Measurements from ENCODE around the gene BARHL1.

Gene BARHL1

DNA sequence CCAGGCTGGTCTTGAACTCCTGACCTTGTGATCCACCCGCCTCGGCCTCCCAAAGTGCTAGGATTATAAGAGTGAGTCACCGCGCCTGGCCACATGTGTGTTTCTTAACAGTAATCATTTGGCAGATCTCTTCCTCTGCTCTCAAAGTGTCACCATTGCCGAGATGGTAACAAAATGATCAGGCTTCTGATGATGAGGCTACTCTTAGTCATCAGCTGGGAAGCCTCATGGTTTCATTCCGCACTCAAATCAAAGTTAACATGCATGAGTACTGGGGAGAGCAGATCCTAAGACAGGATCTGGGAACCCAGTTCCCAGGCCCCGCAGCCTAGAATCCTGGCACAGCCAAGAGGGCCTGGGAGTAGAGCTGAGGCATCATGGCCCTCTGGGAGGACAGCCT is 27.4 kb downstream of the BARHL1 start:
- Histone ChIP-seq H4K20me1 (ENCODE audit: insufficient read depth) (no peaks in the 10 kb centered on the region), H3K79me2 (ENCODE audit: insufficient read depth, low read depth) (no peaks in the 10 kb centered on the region), H3K36me3 (ENCODE audit: insufficient read depth) (peaks cover 4% of the 10 kb centered on the region; the same call in 1 of the 2 replicates), H2AFZ (ENCODE audit: low read depth) (no peak overlapping the region), H3K4me1 (ENCODE audit: low read depth, poor library complexity, severe bottlenecking) (peaks cover 61% of the 10 kb centered on the region), H3K4me3 (IDR thresholded peaks at IDR 0.05; ENCODE audit: insufficient read depth, low read depth, low read length) (no peak overlapping the region), H3K27ac (no peak overlapping the region), H3K4me2 (no peak overlapping the region), H3K27me3 (ENCODE audit: insufficient read depth, low read depth) (no peaks in the 10 kb centered on the region), H3K9ac (no peak overlapping the region)
- TF ChIP-seq, protein P1, sequence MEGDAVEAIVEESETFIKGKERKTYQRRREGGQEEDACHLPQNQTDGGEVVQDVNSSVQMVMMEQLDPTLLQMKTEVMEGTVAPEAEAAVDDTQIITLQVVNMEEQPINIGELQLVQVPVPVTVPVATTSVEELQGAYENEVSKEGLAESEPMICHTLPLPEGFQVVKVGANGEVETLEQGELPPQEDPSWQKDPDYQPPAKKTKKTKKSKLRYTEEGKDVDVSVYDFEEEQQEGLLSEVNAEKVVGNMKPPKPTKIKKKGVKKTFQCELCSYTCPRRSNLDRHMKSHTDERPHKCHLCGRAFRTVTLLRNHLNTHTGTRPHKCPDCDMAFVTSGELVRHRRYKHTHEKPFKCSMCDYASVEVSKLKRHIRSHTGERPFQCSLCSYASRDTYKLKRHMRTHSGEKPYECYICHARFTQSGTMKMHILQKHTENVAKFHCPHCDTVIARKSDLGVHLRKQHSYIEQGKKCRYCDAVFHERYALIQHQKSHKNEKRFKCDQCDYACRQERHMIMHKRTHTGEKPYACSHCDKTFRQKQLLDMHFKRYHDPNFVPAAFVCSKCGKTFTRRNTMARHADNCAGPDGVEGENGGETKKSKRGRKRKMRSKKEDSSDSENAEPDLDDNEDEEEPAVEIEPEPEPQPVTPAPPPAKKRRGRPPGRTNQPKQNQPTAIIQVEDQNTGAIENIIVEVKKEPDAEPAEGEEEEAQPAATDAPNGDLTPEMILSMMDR (conservative IDR thresholded peaks at IDR 0.05; ENCODE audit: low read depth, low read length): no peak

DNA sequence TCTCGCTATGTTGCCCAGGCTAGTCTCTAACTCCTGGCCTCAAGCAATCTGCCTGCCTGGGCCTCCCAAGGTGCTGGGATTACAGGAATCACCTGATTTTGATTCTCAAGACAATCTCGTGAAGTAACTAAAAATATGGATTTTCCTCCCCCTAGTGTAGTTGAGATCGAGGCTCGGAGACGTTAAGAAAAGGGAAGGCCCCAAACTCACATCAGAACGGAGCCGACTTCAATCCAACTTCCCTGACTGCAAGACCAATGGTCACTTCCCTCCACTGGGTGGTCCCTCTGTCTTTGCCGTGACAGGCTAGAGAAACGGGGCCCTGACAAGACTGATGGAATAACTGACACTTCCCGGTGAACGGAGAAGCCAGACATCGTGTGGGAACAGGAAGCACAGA is 28.3 kb downstream of the BARHL1 start:
- Histone ChIP-seq H2AFZ (ENCODE audit: low read depth) (no peak overlapping the region), H4K20me1 (ENCODE audit: insufficient read depth) (no peaks in the 10 kb centered on the region), H3K4me1 (ENCODE audit: low read depth, poor library complexity, severe bottlenecking) (peaks cover 62% of the 10 kb centered on the region), H3K79me2 (ENCODE audit: insufficient read depth, low read depth) (no peaks in the 10 kb centered on the region), H3K27me3 (ENCODE audit: insufficient read depth, low read depth) (no peaks in the 10 kb centered on the region), H3K27ac (no peak overlapping the region), H3K4me3 (IDR thresholded peaks at IDR 0.05; ENCODE audit: insufficient read depth, low read depth, low read length) (no peak overlapping the region), H3K36me3 (ENCODE audit: insufficient read depth) (peaks cover 4% of the 10 kb centered on the region; the same call in 1 of the 2 replicates), H3K4me2 (no peak overlapping the region), H3K9ac (no peak overlapping the region)
- TF ChIP-seq, protein P1 (conservative IDR thresholded peaks at IDR 0.05; ENCODE audit: low read depth, low read length): no peak

DNA sequence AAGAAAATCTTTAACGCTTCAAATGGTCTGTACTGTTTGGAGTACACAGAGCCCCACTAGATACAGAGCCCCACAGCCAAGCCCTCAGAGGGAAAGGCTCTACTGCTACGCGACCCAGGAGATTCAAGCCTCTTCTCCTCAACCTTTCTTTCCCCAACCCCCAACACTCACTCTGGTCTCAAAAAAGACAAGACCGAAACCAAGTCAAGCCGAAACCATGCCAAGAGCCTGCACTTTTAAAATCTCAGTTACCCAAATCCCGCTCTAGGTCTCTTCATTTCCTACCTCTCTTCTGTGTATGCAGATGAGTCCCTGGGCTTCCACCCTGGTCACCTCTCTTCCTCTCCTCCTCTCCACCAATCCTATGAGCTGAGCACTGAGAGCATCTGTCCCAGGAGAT is 31.9 kb downstream of the BARHL1 start:
- TF ChIP-seq, protein P1 (conservative IDR thresholded peaks at IDR 0.05; ENCODE audit: low read depth, low read length): no peak
- Histone ChIP-seq H3K27me3 (ENCODE audit: insufficient read depth, low read depth) (no peaks in the 10 kb centered on the region), H3K4me1 (ENCODE audit: low read depth, poor library complexity, severe bottlenecking) (peaks cover 55% of the 10 kb centered on the region), H3K27ac (peak overlapping the region; percentile 65), H3K4me2 (peak overlapping the region; percentile 66), H2AFZ (ENCODE audit: low read depth) (no peak overlapping the region), H3K36me3 (ENCODE audit: insufficient read depth) (peaks cover 4% of the 10 kb centered on the region; the same call in 1 of the 2 replicates), H3K9ac (no peak overlapping the region), H4K20me1 (ENCODE audit: insufficient read depth) (no peaks in the 10 kb centered on the region), H3K4me3 (IDR thresholded peaks at IDR 0.05; ENCODE audit: insufficient read depth, low read depth, low read length) (no peak overlapping the region), H3K79me2 (ENCODE audit: insufficient read depth, low read depth) (no peaks in the 10 kb centered on the region)

DNA sequence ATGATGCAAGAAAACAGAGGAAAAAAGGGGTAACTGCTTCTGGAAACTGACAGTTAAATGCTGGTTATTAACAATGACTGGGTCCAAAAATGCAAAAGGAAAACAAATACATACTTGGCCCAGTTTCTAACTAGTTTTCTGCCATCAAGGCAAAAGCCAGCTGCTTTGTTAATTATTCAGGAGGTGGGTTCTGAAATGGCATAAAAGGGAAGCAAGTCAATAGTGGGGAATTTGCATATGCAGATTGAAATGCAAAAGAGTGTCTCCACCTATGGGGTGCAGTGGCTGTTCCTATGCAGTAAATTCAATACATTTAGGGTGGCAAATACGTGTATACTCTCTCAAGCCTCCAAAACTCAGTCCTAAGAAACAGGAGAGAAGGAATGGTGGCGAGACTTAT is 33.4 kb downstream of the BARHL1 start:
- Histone ChIP-seq H3K9ac (no peak overlapping the region), H3K4me1 (ENCODE audit: low read depth, poor library complexity, severe bottlenecking) (peaks cover 55% of the 10 kb centered on the region), H4K20me1 (ENCODE audit: insufficient read depth) (no peaks in the 10 kb centered on the region), H3K27ac (peak overlapping the region; percentile 65; the same call in 1 of the 2 replicates), H3K27me3 (ENCODE audit: insufficient read depth, low read depth) (no peaks in the 10 kb centered on the region), H2AFZ (ENCODE audit: low read depth) (no peak overlapping the region), H3K4me2 (peak overlapping the region; percentile 66; the same call in 1 of the 2 replicates), H3K4me3 (IDR thresholded peaks at IDR 0.05; ENCODE audit: insufficient read depth, low read depth, low read length) (no peak overlapping the region), H3K36me3 (ENCODE audit: insufficient read depth) (no peaks in the 10 kb centered on the region; the same call in 1 of the 2 replicates), H3K79me2 (ENCODE audit: insufficient read depth, low read depth) (no peaks in the 10 kb centered on the region)
- TF ChIP-seq, protein P1 (conservative IDR thresholded peaks at IDR 0.05; ENCODE audit: low read depth, low read length): no peak

Data from KMS-11 (cell line).